GM12878 (cell line): ENCODE results near the gene BFSP1. TPM values are rescaled to one million over a fixed set of nuclear protein-coding genes. Genes with fewer than 3 reads are reported as not detected.

Experiments used
- ATAC-seq: fragments of 200-7000 bp; cut with Tn5 transposase; 3 replicates; pipeline ENCODE4 v1.9.1; 2020; ENCODE audit warnings: mild to moderate bottlenecking, moderate library complexity
- BruUV-seq: library from RNA; stranded (reverse); fragments of 400-500 nt; replicated peaks from 2 replicates; lab custom pipeline; 2021; lab: Mats Ljungman, UMichigan
- CTCF ChIA-PET: fragments of 300-600 bp; sonication (Branson Sonifier 250); formaldehyde crosslinking; extraction: SDS; loops from one replicate; lab custom pipeline; 2021; ENCODE audit warnings: inconsistent platforms; lab: Yijun Ruan, JAX
- POLR2A ChIA-PET: fragments of 350-600 bp; formaldehyde crosslinking; extraction: SDS; loops from one replicate; lab custom pipeline; 2021; ENCODE audit warnings: inconsistent platforms; lab: Charles Lee
- RAD21 ChIA-PET: fragments of 300-600 bp; sonication (Branson Sonifier 250); formaldehyde crosslinking; loops from one replicate; lab custom pipeline; 2023; ENCODE audit warnings: antibody characterized with exemption; ENCODE audit not compliant: unreplicated experiment; lab: Charles Lee
- SMC1A ChIA-PET: fragments of 300-600 bp; sonication (Branson Sonifier 250); formaldehyde crosslinking; loops from one replicate; lab custom pipeline; 2023; ENCODE audit not compliant: unreplicated experiment, uncharacterized antibody; lab: Charles Lee
- DNase-seq: peaks from one replicate; pipeline ENCODE4 v3.0.0-alpha.2; 2011; ENCODE audit warnings: low read depth, low spot score
- FAIRE-seq: peaks from 3 replicates; lab custom pipeline; 2011; peaks lifted over from hg19 to GRCh38; lab: Jason Lieb, UNC
- H2AFZ ChIP-seq: 2 replicates; pipeline ENCODE4 v1.6.0; 2011; ENCODE audit warnings: low read depth, low read length, control low read depth; ENCODE audit not compliant: control insufficient read depth
- H3K27ac ChIP-seq: 2 replicates; pipeline ENCODE4 v1.5.1; 2011; ENCODE audit warnings: control low read depth; ENCODE audit not compliant: control insufficient read depth, insufficient read depth
- H3K27me3 ChIP-seq, 2 experiments: replicated peaks in 1 of 2; 2 replicates each; pipeline versions ENCODE4 v1.6.0 to v1.6.1; 2011; ENCODE audit warnings: low read length in 1 of 2; ENCODE audit not compliant: control insufficient read depth in 2 of 2, insufficient read depth in 2 of 2
- H3K36me3 ChIP-seq, 2 experiments: 2 replicates each; pipeline ENCODE4 v1.5.1; 2011; ENCODE audit warnings: low read length in 1 of 2; ENCODE audit not compliant: control insufficient read depth in 2 of 2, insufficient read depth in 2 of 2
- H3K4me1 ChIP-seq: 2 replicates; pipeline ENCODE4 v1.6.1; 2011; ENCODE audit warnings: mild to moderate bottlenecking, low read length, moderate library complexity, mixed read lengths; ENCODE audit not compliant: control insufficient read depth, insufficient read depth
- H3K4me2 ChIP-seq: 2 replicates; pipeline ENCODE4 v1.6.0; 2011; ENCODE audit warnings: control low read depth; ENCODE audit not compliant: control insufficient read depth, insufficient read depth
- H3K4me3 ChIP-seq: fragments of 200-600 bp; sonication (generic); 2 replicates; pipeline ENCODE4 v1.5.1; 2016
- H3K79me2 ChIP-seq: 2 replicates; pipeline ENCODE4 v1.6.0; 2011; ENCODE audit warnings: low read length; ENCODE audit not compliant: control insufficient read depth, insufficient read depth
- H3K9ac ChIP-seq: 2 replicates; pipeline ENCODE4 v1.8.0; 2011; ENCODE audit warnings: low read length, control low read depth, mixed read lengths; ENCODE audit not compliant: control insufficient read depth, insufficient read depth
- H3K9me3 ChIP-seq: replicated peaks from 3 replicates; pipeline ENCODE4 v1.5.1; 2011; ENCODE audit warnings: mild to moderate bottlenecking, low read length; ENCODE audit not compliant: control insufficient read depth, insufficient read depth
- H4K20me1 ChIP-seq: 2 replicates; pipeline ENCODE4 v1.6.0; 2011; ENCODE audit not compliant: control insufficient read depth, insufficient read depth
- CBX5 ChIP-seq: sonication (generic); IDR thresholded peaks from 2 replicates; pipeline ENCODE4 v1.6.1; 2016; ENCODE audit warnings: low read depth, moderate library complexity, mild to moderate bottlenecking, inconsistent platforms
- CTCF ChIP-seq, 3 experiments: IDR thresholded peaks in 2 of 3; conservative IDR thresholded peaks in 1 of 3; 2 replicates each; pipeline ENCODE4 v1.5.1; 2011; ENCODE audit warnings: low read depth in 3 of 3, low read length in 3 of 3, mild to moderate bottlenecking in 3 of 3, control low read depth in 2 of 3, moderate library complexity in 2 of 3, inconsistent platforms in 1 of 3, mixed read lengths in 1 of 3; ENCODE audit not compliant: control insufficient read depth in 2 of 3, insufficient read depth in 1 of 3; ENCODE audit errors: extremely low read depth in 1 of 3
- EGR1 ChIP-seq, 2 experiments: IDR thresholded peaks; 1 replicate in 1 of 2; 2 replicates in 1 of 2; pipeline ENCODE4 v1.6.1; 2011 to 2012; ENCODE audit warnings: low read depth in 2 of 2, low read length in 2 of 2, borderline replicate concordance in 1 of 2, mild to moderate bottlenecking in 1 of 2, moderate library complexity in 1 of 2
- IKZF2 ChIP-seq, 2 experiments: fragments of 450-650 bp; IDR thresholded peaks; 2 replicates each; pipeline ENCODE4 v1.6.1; 2017; ENCODE audit warnings: mild to moderate bottlenecking in 2 of 2, moderate library complexity in 2 of 2
- IRF4 ChIP-seq: IDR thresholded peaks from 2 replicates; pipeline ENCODE4 v1.6.1; 2011; ENCODE audit warnings: low read depth, low read length
- NFYA ChIP-seq: IDR thresholded peaks from 2 replicates; pipeline ENCODE4 v1.6.1; 2011; ENCODE audit warnings: low read depth, mild to moderate bottlenecking, low read length, improper control_type of control experiment, borderline replicate concordance
- PAX5 ChIP-seq: IDR thresholded peaks from 2 replicates; pipeline ENCODE4 v1.6.1; 2011; ENCODE audit warnings: low read depth, low read length, borderline replicate concordance
- RCOR1 ChIP-seq: conservative IDR thresholded peaks from 2 replicates; pipeline ENCODE4 v1.6.1; 2012; ENCODE audit warnings: low read depth, low read length, improper control_type of control experiment
- SMAD5 ChIP-seq: IDR thresholded peaks from 2 replicates; pipeline ENCODE4 v1.6.1; 2016; ENCODE audit warnings: antibody characterized with exemption, low read depth
- SRF ChIP-seq, 2 experiments: IDR thresholded peaks; 2 replicates each; pipeline ENCODE4 v1.6.1; 2011; ENCODE audit warnings: low read depth in 2 of 2, low read length in 2 of 2, mild to moderate bottlenecking in 1 of 2, moderate library complexity in 1 of 2
- STAT1 ChIP-seq: fragments of 450-650 bp; conservative IDR thresholded peaks from 2 replicates; pipeline ENCODE4 v1.6.1; 2014; ENCODE audit warnings: antibody characterized with exemption, mild to moderate bottlenecking
- ZBTB4 ChIP-seq: fragments of 450-650 bp; formaldehyde crosslinking; IDR thresholded peaks from 2 replicates; pipeline ENCODE4 v1.4.0; 2022; ENCODE audit warnings: mild to moderate bottlenecking, moderate library complexity
- ZBTB40 ChIP-seq: fragments of 450-650 bp; IDR thresholded peaks from 2 replicates; pipeline ENCODE4 v1.6.1; 2016; ENCODE audit warnings: mild to moderate bottlenecking, moderate library complexity, borderline replicate concordance
- WGBS: methylation state at CpG from one replicate; pipeline ENCODE4 v1.1.6; 2016; ENCODE audit warnings: low lambda C conversion rate; ENCODE audit not compliant: insufficient replicate concordance, insufficient coverage; ENCODE audit errors: missing lambda C conversion rate; 5-methylcytosine and 5-hydroxymethylcytosine counted together
- in situ Hi-C: fragments of 300-500 bp; cut with MboI; formaldehyde crosslinking; loops from 9 replicates; pipeline ENCODE4 v1.14.3; 2018; ENCODE audit warnings: mixed read lengths
- intact Hi-C: fragments of 100-400 bp; cut with micrococcal nuclease; formaldehyde crosslinking; loops from one replicate; pipeline ENCODE4 v1.14.2; 2022; ENCODE audit not compliant: unreplicated experiment
- polyA plus RNA-seq, 11 experiments: library from polyadenylated mRNA; depleted of rRNA in 4 of 11; unstranded in 6 of 11; stranded (reverse) in 5 of 11; fragments of >200 nt; fragmentation: Nextera tagmentation in 4 of 11; fragmentation: Illumina TruSeq in 1 of 11; extraction: Ambion mirVana in 4 of 11; extraction: Trizol in 1 of 11; gene quantifications; 1 replicate in 1 of 11; 2 replicates in 10 of 11; pipeline versions ENCODE4 v1.2.1 to v1.2.3, GENCODE V29; 2011 to 2016; ENCODE audit warnings: inconsistent platforms in 2 of 11, missing spikeins in 2 of 11, low read depth in 1 of 11
- total RNA-seq, 4 experiments: library from RNA; depleted of rRNA in 3 of 4; stranded (reverse); fragments of >200 nt in 3 of 4; fragmentation: Illumina TruSeq in 1 of 4; extraction: Trizol in 1 of 4; gene quantifications; 2 replicates each; pipeline versions ENCODE4 v1.2.1 to v1.2.3, GENCODE V29; 2013 to 2021
- TF ChIP-seq, protein P1 (sequence below): IDR thresholded peaks from 2 replicates; pipeline ENCODE4 v1.6.1; 2012; ENCODE audit warnings: low read length, inconsistent platforms

The BFSP1 gene
- total and polyA plus RNA-seq, 10 of the 15 experiments (the other 5 are each of a cell fraction or from before 2014, with no cell fraction given), result 0.06 to 0.22 (median 0.11) TPM; not detected in 3

- DNase-seq (no peak), ATAC-seq (no peak), FAIRE-seq (no peak)
- Histone ChIP-seq H3K4me3 (no peak overlapping the region), H3K36me3 (no peaks in the 10 kb centered on the region), H3K4me1 (no peaks in the 10 kb centered on the region), H2AFZ (no peak overlapping the region), H3K27me3 (peaks cover 1 to 2% of the 10 kb centered on the region in 2 experiments; a peak in 3 of 4 replicates), H3K9ac (no peak overlapping the region), H3K79me2 (no peaks in the 10 kb centered on the region), H3K9me3 (no peaks in the 10 kb centered on the region), H4K20me1 (no peaks in the 10 kb centered on the region), H3K4me2 (no peak overlapping the region), H3K27ac (no peak overlapping the region)
- RAD21 ChIA-PET, result no interaction called here
- in situ Hi-C loops, result no loop called here
- POLR2A ChIA-PET, result no interaction called here
- intact Hi-C loops, result no loop called here
- 62% methylated on average over 5 of the region's 5 CpGs for WGBS
- SMC1A ChIA-PET, result interaction anchor here (1.1 kb wide), 1 partner anchor 12 kb away, joined by 3 read pairs; no protein-coding TSS in a partner anchor
- CTCF ChIA-PET, result interaction anchor here (0.6 kb wide), 1 partner anchor 679 kb away, joined by 3 read pairs; no protein-coding TSS in a partner anchor
- BruUV-seq, result no TSS peak
- TF ChIP-seq, protein P1, sequence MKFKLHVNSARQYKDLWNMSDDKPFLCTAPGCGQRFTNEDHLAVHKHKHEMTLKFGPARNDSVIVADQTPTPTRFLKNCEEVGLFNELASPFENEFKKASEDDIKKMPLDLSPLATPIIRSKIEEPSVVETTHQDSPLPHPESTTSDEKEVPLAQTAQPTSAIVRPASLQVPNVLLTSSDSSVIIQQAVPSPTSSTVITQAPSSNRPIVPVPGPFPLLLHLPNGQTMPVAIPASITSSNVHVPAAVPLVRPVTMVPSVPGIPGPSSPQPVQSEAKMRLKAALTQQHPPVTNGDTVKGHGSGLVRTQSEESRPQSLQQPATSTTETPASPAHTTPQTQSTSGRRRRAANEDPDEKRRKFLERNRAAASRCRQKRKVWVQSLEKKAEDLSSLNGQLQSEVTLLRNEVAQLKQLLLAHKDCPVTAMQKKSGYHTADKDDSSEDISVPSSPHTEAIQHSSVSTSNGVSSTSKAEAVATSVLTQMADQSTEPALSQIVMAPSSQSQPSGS, result no peak
- TF ChIP-seq STAT1 (no peak), IKZF2 (IDR thresholded peaks at IDR 0.05) (no peak), EGR1 (IDR thresholded peaks at IDR 0.05; ENCODE audit: borderline replicate concordance in 1 of 2, low read depth in 2 of 2, low read length in 2 of 2) (no peak), SMAD5 (no peak), PAX5 (no peak), ZBTB4 (CRISPR knock-in tag) (no peak), NFYA (no peak), CBX5 (no peak), SRF (IDR thresholded peaks at IDR 0.05; ENCODE audit: low read depth in 2 of 2, low read length in 2 of 2) (no peak), IRF4 (no peak), ZBTB40 (no peak), CTCF (IDR thresholded peaks at IDR 0.05 in 2 of 3, conservative IDR thresholded peaks at IDR 0.05 in 1 of 3; ENCODE audit: control insufficient read depth in 2 of 3, extremely low read depth in 1 of 3, insufficient read depth in 1 of 3, low read depth in 3 of 3, low read length in 3 of 3) (no peak), RCOR1 (no peak)
Observed at GRCh38 chr20:17482536-17482935, 48.6 kb downstream of the BFSP1 start.
